PFSK-1 (cell line): Measurements from ENCODE around the gene COL2A1.

Experiments
- FOXP2 ChIP-seq: optimal IDR thresholded peaks from 2 replicates; pipeline ENCODE3; 2011; ENCODE audit warnings: borderline replicate concordance, control low read depth, inconsistent platforms; ENCODE audit not compliant: insufficient read depth; ENCODE audit errors: extremely low read length, extremely low read depth
- POLR2AphosphoS5 ChIP-seq: IDR thresholded peaks from 2 replicates; pipeline ENCODE4 v1.6.1; 2012; ENCODE audit warnings: low read depth, mild to moderate bottlenecking, control low read depth, low read length, moderate library complexity
- SIN3A ChIP-seq: IDR thresholded peaks from 2 replicates; pipeline ENCODE4 v1.6.1; 2012; ENCODE audit warnings: mild to moderate bottlenecking, low read length, moderate library complexity, borderline replicate concordance; ENCODE audit not compliant: insufficient read depth
- TAF1 ChIP-seq: IDR thresholded peaks from 2 replicates; pipeline ENCODE4 v1.6.1; 2012; ENCODE audit warnings: low read length, control low read depth, borderline replicate concordance; ENCODE audit not compliant: insufficient read depth
- TF ChIP-seq, protein P1 (sequence below), 2 experiments: IDR thresholded peaks; 2 replicates each; pipeline versions ENCODE4 v1.6.1 to v1.8.0; 2011 to 2012; ENCODE audit warnings: low read depth in 2 of 2, low read length in 2 of 2, control low read depth in 1 of 2, inconsistent platforms in 1 of 2, mild to moderate bottlenecking in 1 of 2, moderate library complexity in 1 of 2; ENCODE audit not compliant: insufficient read depth in 1 of 2

COL2A1 gene

GRCh38 chr12:47987411-47988072, 16.7 kb downstream of the COL2A1 start:
- no peak for TF ChIP-seq FOXP2
- no peak for TF ChIP-seq SIN3A
- TF ChIP-seq, protein P1, sequence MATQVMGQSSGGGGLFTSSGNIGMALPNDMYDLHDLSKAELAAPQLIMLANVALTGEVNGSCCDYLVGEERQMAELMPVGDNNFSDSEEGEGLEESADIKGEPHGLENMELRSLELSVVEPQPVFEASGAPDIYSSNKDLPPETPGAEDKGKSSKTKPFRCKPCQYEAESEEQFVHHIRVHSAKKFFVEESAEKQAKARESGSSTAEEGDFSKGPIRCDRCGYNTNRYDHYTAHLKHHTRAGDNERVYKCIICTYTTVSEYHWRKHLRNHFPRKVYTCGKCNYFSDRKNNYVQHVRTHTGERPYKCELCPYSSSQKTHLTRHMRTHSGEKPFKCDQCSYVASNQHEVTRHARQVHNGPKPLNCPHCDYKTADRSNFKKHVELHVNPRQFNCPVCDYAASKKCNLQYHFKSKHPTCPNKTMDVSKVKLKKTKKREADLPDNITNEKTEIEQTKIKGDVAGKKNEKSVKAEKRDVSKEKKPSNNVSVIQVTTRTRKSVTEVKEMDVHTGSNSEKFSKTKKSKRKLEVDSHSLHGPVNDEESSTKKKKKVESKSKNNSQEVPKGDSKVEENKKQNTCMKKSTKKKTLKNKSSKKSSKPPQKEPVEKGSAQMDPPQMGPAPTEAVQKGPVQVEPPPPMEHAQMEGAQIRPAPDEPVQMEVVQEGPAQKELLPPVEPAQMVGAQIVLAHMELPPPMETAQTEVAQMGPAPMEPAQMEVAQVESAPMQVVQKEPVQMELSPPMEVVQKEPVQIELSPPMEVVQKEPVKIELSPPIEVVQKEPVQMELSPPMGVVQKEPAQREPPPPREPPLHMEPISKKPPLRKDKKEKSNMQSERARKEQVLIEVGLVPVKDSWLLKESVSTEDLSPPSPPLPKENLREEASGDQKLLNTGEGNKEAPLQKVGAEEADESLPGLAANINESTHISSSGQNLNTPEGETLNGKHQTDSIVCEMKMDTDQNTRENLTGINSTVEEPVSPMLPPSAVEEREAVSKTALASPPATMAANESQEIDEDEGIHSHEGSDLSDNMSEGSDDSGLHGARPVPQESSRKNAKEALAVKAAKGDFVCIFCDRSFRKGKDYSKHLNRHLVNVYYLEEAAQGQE (IDR thresholded peaks at IDR 0.05; ENCODE audit: insufficient read depth in 1 of 2, low read depth in 2 of 2, low read length in 2 of 2): no peak
- no peak for TF ChIP-seq POLR2AphosphoS5
- no peak for TF ChIP-seq TAF1

- TF ChIP-seq, protein P1 (IDR thresholded peaks at IDR 0.05; ENCODE audit: insufficient read depth in 1 of 2, low read depth in 2 of 2, low read length in 2 of 2): no peak
- TF ChIP-seq FOXP2 (no peak), SIN3A (no peak), TAF1 (no peak), POLR2AphosphoS5 (no peak)
Measured at GRCh38 chr12:47986832-47987231, 17.4 kb downstream of the COL2A1 start.

DNA sequence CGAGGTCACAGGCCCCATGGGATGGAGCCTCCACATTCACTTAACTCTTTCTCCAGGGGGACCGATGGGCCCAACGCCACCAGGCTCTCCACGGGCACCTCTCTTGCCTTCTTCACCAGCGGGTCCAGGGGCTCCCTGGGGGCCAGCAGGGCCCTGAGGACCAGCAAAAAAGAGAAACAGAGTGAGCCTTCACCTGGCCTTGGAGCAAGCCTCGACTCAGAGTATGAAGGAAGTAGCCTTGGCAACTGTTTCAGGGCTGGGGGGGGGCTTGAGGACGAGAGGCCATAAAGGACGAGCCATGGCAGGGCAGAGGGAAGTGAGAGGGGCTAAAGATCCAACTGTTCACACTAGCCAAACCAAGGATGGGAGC, 18.0 kb downstream of the COL2A1 start:
- TF ChIP-seq TAF1 (no peak), POLR2AphosphoS5 (no peak), FOXP2 (no peak), SIN3A (no peak)
- TF ChIP-seq, protein P1 (IDR thresholded peaks at IDR 0.05; ENCODE audit: insufficient read depth in 1 of 2, low read depth in 2 of 2, low read length in 2 of 2): no peak

GRCh38 chr12:47985596-47986290, 18.5 kb downstream of the COL2A1 start:
- TF ChIP-seq SIN3A (no peak), TAF1 (no peak), POLR2AphosphoS5 (no peak), FOXP2 (no peak)
- TF ChIP-seq, protein P1 (IDR thresholded peaks at IDR 0.05; ENCODE audit: insufficient read depth in 1 of 2, low read depth in 2 of 2, low read length in 2 of 2): no peak
